ENCODE measurements around the gene MDM2. TPM values are rescaled to one million over a fixed set of nuclear protein-coding genes. Genes with fewer than 3 reads are reported as not detected.

MDM2 gene
- total RNA-seq, 1 experiment from 2014 or later: 118 TPM

GRCh38 chr12:68844318-68844745, 36.4 kb downstream of the MDM2 start:
- intact Hi-C loops (cut with micrococcal nuclease; ENCODE audit: unreplicated experiment): no loop called here

GRCh38 chr12:68844788-68845695, 37.1 kb downstream of the MDM2 start:
- Histone ChIP-seq H3K9me3 (no peaks in the 10 kb centered on the region), H3K36me3 (ENCODE audit: control insufficient read depth, insufficient read depth, low read length) (peaks cover 3% of the 10 kb centered on the region), H3K4me1 (no peaks in the 10 kb centered on the region), H3K27me3 (replicated peaks; ENCODE audit: control insufficient read depth, insufficient read depth, low read length) (no peaks in the 10 kb centered on the region), H3K4me3 (ENCODE audit: low read depth, low read length) (no peak overlapping the region)
- Mint-ChIP-seq H3K4me1 (ENCODE audit: low read depth, unreplicated experiment) (no peaks in the 10 kb centered on the region), H3K36me3 (ENCODE audit: insufficient read depth, unreplicated experiment) (peaks cover 28% of the 10 kb centered on the region), H3K27ac (ENCODE audit: unreplicated experiment) (no peak overlapping the region), H3K9me3 (ENCODE audit: unreplicated experiment) (no peaks in the 10 kb centered on the region), H3K27me3 (ENCODE audit: insufficient read depth, unreplicated experiment) (no peaks in the 10 kb centered on the region), H3K4me3 (ENCODE audit: unreplicated experiment) (no peak overlapping the region)
- ChIA-PET CTCF (interaction anchor here (1.4 kb wide), 1 partner anchor 15 kb away, joined by 5 read pairs; no protein-coding TSS in a partner anchor), POLR2A (no interaction called here)
- DNase-seq: no peak
- intact Hi-C loops (cut with micrococcal nuclease; ENCODE audit: unreplicated experiment): no loop called here
- no TSS peak for BruUV-seq (replicated peaks)
- TF ChIP-seq CTCF (IDR thresholded peaks at IDR 0.05; ENCODE audit: insufficient read depth in 1 of 2, low read depth in 1 of 2, low read length in 1 of 2, severe bottlenecking in 1 of 2, unreplicated experiment in 1 of 2): no peak

More at GRCh38 chr12:68844318-68844745, 36.4 kb downstream of the MDM2 start:
- CTCF ChIA-PET: interaction anchor here (1.4 kb wide), 1 partner anchor 14 kb away, joined by 5 read pairs; no protein-coding TSS in a partner anchor
- Mint-ChIP-seq H3K4me1 (ENCODE audit: low read depth, unreplicated experiment) (no peaks in the 10 kb centered on the region), H3K27ac (ENCODE audit: unreplicated experiment) (no peak overlapping the region), H3K36me3 (ENCODE audit: insufficient read depth, unreplicated experiment) (peaks cover 32% of the 10 kb centered on the region), H3K9me3 (ENCODE audit: unreplicated experiment) (no peaks in the 10 kb centered on the region), H3K27me3 (ENCODE audit: insufficient read depth, unreplicated experiment) (no peaks in the 10 kb centered on the region), H3K4me3 (ENCODE audit: unreplicated experiment) (no peak overlapping the region)
- no peaks in the 10 kb centered on the region for H3K4me1 ChIP-seq
- no peaks in the 10 kb centered on the region for H3K27me3 ChIP-seq (replicated peaks; ENCODE audit: control insufficient read depth, insufficient read depth, low read length)
- no TSS peak for BruUV-seq (replicated peaks)
- TF ChIP-seq CTCF (IDR thresholded peaks at IDR 0.05; ENCODE audit: insufficient read depth in 1 of 2, low read depth in 1 of 2, low read length in 1 of 2, severe bottlenecking in 1 of 2, unreplicated experiment in 1 of 2): no peak
- no peaks in the 10 kb centered on the region for H3K9me3 ChIP-seq
- no peak for DNase-seq
- no peak overlapping the region for H3K4me3 ChIP-seq (ENCODE audit: low read depth, low read length)
- peaks cover 3% of the 10 kb centered on the region for H3K36me3 ChIP-seq (ENCODE audit: control insufficient read depth, insufficient read depth, low read length)
- POLR2A ChIA-PET: no interaction called here

GRCh38 chr12:68846811-68847210, 38.8 kb downstream of the MDM2 start:
- Histone ChIP-seq H3K4me3 (ENCODE audit: low read depth, low read length) (no peak overlapping the region), H3K4me1 (no peaks in the 10 kb centered on the region), H3K9me3 (no peaks in the 10 kb centered on the region), H3K36me3 (ENCODE audit: control insufficient read depth, insufficient read depth, low read length) (peaks cover 3% of the 10 kb centered on the region), H3K27me3 (replicated peaks; ENCODE audit: control insufficient read depth, insufficient read depth, low read length) (no peaks in the 10 kb centered on the region)
- H3K36me3 Mint-ChIP-seq (ENCODE audit: insufficient read depth, unreplicated experiment): peaks cover 10% of the 10 kb centered on the region
- no peak overlapping the region for H3K27ac Mint-ChIP-seq (ENCODE audit: unreplicated experiment)
- TF ChIP-seq CTCF (IDR thresholded peaks at IDR 0.05; ENCODE audit: insufficient read depth in 1 of 2, low read depth in 1 of 2, low read length in 1 of 2, severe bottlenecking in 1 of 2, unreplicated experiment in 1 of 2): no peak
- H3K9me3 Mint-ChIP-seq (ENCODE audit: unreplicated experiment): no peaks in the 10 kb centered on the region
- no peak for DNase-seq
- no TSS peak for BruUV-seq (replicated peaks)
- POLR2A ChIA-PET: no interaction called here
- no peaks in the 10 kb centered on the region for H3K4me1 Mint-ChIP-seq (ENCODE audit: low read depth, unreplicated experiment)
- no peak overlapping the region for H3K4me3 Mint-ChIP-seq (ENCODE audit: unreplicated experiment)
- CTCF ChIA-PET: no interaction called here
- H3K27me3 Mint-ChIP-seq (ENCODE audit: insufficient read depth, unreplicated experiment): no peaks in the 10 kb centered on the region
- intact Hi-C loops (cut with micrococcal nuclease; ENCODE audit: unreplicated experiment): no loop called here

Measured in Caco-2 (cell line).